Erythroblast (primary cell): ENCODE measurements around the gene PNPLA7.

Experiments
- GATA1 ChIP-seq: IDR thresholded peaks from 2 replicates; pipeline ENCODE4 v1.6.1; 2011; ENCODE audit warnings: low read depth, mild to moderate bottlenecking, control low read depth, low read length, moderate library complexity
- POLR2A ChIP-seq: IDR thresholded peaks from 2 replicates; pipeline ENCODE4 v1.6.1; 2011; ENCODE audit warnings: mild to moderate bottlenecking, low read length

GRCh38 chr9:137429974-137430722, 120.1 kb downstream of the PNPLA7 start:
- TF ChIP-seq POLR2A (no peak), GATA1 (no peak)
